Stimulated activated CD8-positive, alpha-beta memory T cell treated with anti-CD3 and anti-CD28 coated beads, Interleukin-15, amount 100 ng/mL, for 1 hour (primary cell): ENCODE results near the gene FBN2.

Source experiments
- DNase-seq: peaks from one replicate; pipeline ENCODE4 v3.0.0-alpha.2; 2020; ENCODE audit warnings: low read depth

FBN2 gene

GRCh38 chr5:128538000-128538249 is at the start of gene FBN2:
FBN2 (minus strand) TSS chr5:128538245; CDS start chr5:128537603, 642 bp downstream.
- no peak for DNase-seq

GRCh38 chr5:128587275-128587674 is 49.2 kb upstream of the FBN2 start:
- no peak for DNase-seq

- no peak for DNase-seq
Observed at GRCh38 chr5:128586848-128587247, 48.8 kb upstream of the FBN2 start.

- DNase-seq = no peak
Observed at GRCh38 chr5:128579639-128580038, 41.6 kb upstream of the FBN2 start.

- no peak for DNase-seq
Observed at GRCh38 chr5:128579093-128579492, 41.0 kb upstream of the FBN2 start.

- DNase-seq = no peak
Observed at GRCh38 chr5:128574041-128574440, 36.0 kb upstream of the FBN2 start.

- no peak for DNase-seq
Observed at GRCh38 chr5:128572930-128573319, 34.9 kb upstream of the FBN2 start.

GRCh38 chr5:128572051-128572929 is 34.2 kb upstream of the FBN2 start:
- no peak for DNase-seq

- no peak for DNase-seq
Observed at GRCh38 chr5:128566178-128566577, 28.1 kb upstream of the FBN2 start.

- no peak for DNase-seq
Observed at GRCh38 chr5:128559300-128560297, 21.6 kb upstream of the FBN2 start.

- DNase-seq = no peak
Observed at GRCh38 chr5:128553747-128554146, 15.7 kb upstream of the FBN2 start.

GRCh38 chr5:128551476-128551875 is 13.4 kb upstream of the FBN2 start:
- no peak for DNase-seq

GRCh38 chr5:128549496-128549895 is 11.5 kb upstream of the FBN2 start:
- DNase-seq = no peak

GRCh38 chr5:128546658-128547281 is 8.7 kb upstream of the FBN2 start:
- no peak for DNase-seq

GRCh38 chr5:128541385-128541784 is 3.3 kb upstream of the FBN2 start:
- no peak for DNase-seq

GRCh38 chr5:128539038-128539429 is 989 bp upstream of the FBN2 start:
- no peak for DNase-seq

GRCh38 chr5:128538250-128539037 is 399 bp upstream of the FBN2 start:
- DNase-seq = no peak

GRCh38 chr5:128537221-128537999 is 635 bp downstream of the FBN2 start:
- no peak for DNase-seq

GRCh38 chr5:128536254-128537220 is 1.5 kb downstream of the FBN2 start:
- DNase-seq = no peak

GRCh38 chr5:128535251-128535650 is 2.8 kb downstream of the FBN2 start:
- DNase-seq = no peak
